SK-N-SH treated with all-trans-retinoic acid at 6 μM for 48 hours (cell line): ENCODE measurements around the gene GRID1.

Experiments used
- CREB5 ChIP-seq: fragments of 250-450 bp; sonication (Bioruptor Pico); IDR thresholded peaks from 2 replicates; pipeline ENCODE4 v1.5.1; 2020; ENCODE audit warnings: low read depth, mild to moderate bottlenecking, moderate library complexity
- OSR1 ChIP-seq: fragments of 250-450 bp; sonication (Bioruptor Pico); IDR thresholded peaks from 2 replicates; pipeline ENCODE4 v1.8.0; 2022; ENCODE audit warnings: moderate library complexity, mild to moderate bottlenecking, inconsistent platforms
- PPARA ChIP-seq: fragments of 250-450 bp; sonication (Bioruptor Pico); IDR thresholded peaks from 2 replicates; pipeline ENCODE4 v1.5.0; 2020; ENCODE audit warnings: mild to moderate bottlenecking, borderline replicate concordance
- ZNF8 ChIP-seq: fragments of 450-650 bp; formaldehyde crosslinking; IDR thresholded peaks from 2 replicates; pipeline ENCODE4 v1.5.0; 2020; ENCODE audit warnings: mild to moderate bottlenecking, moderate library complexity
- TF ChIP-seq, protein P1 (sequence below): fragments of 250-450 bp; sonication (Bioruptor Pico); IDR thresholded peaks from 2 replicates; pipeline ENCODE4 v1.8.0; 2020; ENCODE audit warnings: mild to moderate bottlenecking, moderate library complexity, borderline replicate concordance

- no peak for TF ChIP-seq ZNF8 (CRISPR knock-in tag)
- no peak for TF ChIP-seq CREB5 (CRISPR knock-in tag)
- TF ChIP-seq OSR1 (CRISPR knock-in tag) = no peak
- TF ChIP-seq PPARA (CRISPR knock-in tag) = no peak
- TF ChIP-seq, protein P1, sequence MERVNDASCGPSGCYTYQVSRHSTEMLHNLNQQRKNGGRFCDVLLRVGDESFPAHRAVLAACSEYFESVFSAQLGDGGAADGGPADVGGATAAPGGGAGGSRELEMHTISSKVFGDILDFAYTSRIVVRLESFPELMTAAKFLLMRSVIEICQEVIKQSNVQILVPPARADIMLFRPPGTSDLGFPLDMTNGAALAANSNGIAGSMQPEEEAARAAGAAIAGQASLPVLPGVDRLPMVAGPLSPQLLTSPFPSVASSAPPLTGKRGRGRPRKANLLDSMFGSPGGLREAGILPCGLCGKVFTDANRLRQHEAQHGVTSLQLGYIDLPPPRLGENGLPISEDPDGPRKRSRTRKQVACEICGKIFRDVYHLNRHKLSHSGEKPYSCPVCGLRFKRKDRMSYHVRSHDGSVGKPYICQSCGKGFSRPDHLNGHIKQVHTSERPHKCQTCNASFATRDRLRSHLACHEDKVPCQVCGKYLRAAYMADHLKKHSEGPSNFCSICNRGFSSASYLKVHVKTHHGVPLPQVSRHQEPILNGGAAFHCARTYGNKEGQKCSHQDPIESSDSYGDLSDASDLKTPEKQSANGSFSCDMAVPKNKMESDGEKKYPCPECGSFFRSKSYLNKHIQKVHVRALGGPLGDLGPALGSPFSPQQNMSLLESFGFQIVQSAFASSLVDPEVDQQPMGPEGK (CRISPR knock-in tag) = no peak
Observed at GRCh38 chr10:86067436-86068050, 299.1 kb downstream of the GRID1 start.
